H1 (cell line): Measurements from ENCODE around the gene COQ9. TPM values are rescaled to one million over a fixed set of nuclear protein-coding genes. Genes with fewer than 3 reads are reported as not detected.
A peak's percentile ranks its signal among the peaks of the same experiment; 100 is the strongest.

Experiments
- CTCF ChIA-PET: fragments of 300-600 bp; sonication (Branson Sonifier 250); formaldehyde crosslinking; loops from one replicate; lab custom pipeline; 2021; ENCODE audit not compliant: partially characterized antibody; lab: Charles Lee
- POLR2A ChIA-PET: fragments of 300-600 bp; sonication (Branson Sonifier 250); formaldehyde crosslinking; loops from one replicate; lab custom pipeline; 2021; ENCODE audit warnings: inconsistent platforms; ENCODE audit not compliant: partially characterized antibody; lab: Charles Lee
- DNase-seq, 2 experiments: peaks; one replicate each; pipeline versions ENCODE4 v3.0.0 to v3.0.0-alpha.2; 2010 to 2022; ENCODE audit warnings: low spot score in 2 of 2, low read depth in 1 of 2, mixed read lengths in 1 of 2
- FAIRE-seq: peaks from 2 replicates; lab custom pipeline; 2011; peaks lifted over from hg19 to GRCh38; lab: Jason Lieb, UNC
- H2AFZ ChIP-seq: 2 replicates; pipeline ENCODE4 v1.8.1; 2012; ENCODE audit warnings: low read length, inconsistent platforms
- H2AK5ac ChIP-seq: 2 replicates; pipeline ENCODE4 v1.6.1; 2013; ENCODE audit warnings: low read depth, low read length
- H2BK120ac ChIP-seq: replicated peaks from 2 replicates; pipeline ENCODE3; 2013; ENCODE audit warnings: low read depth, low read length, inconsistent platforms
- H2BK12ac ChIP-seq: 2 replicates; pipeline ENCODE4 v1.6.1; 2013; ENCODE audit warnings: low read depth, low read length
- H2BK15ac ChIP-seq: 2 replicates; pipeline ENCODE4 v1.6.1; 2013; ENCODE audit warnings: low read length
- H2BK20ac ChIP-seq: 2 replicates; pipeline ENCODE4 v1.6.1; 2013; ENCODE audit warnings: low read length
- H2BK5ac ChIP-seq: 2 replicates; pipeline ENCODE4 v1.6.1; 2013; ENCODE audit warnings: low read depth, low read length
- H3K14ac ChIP-seq: 2 replicates; pipeline ENCODE4 v1.6.1; 2013; ENCODE audit warnings: inconsistent platforms; ENCODE audit not compliant: insufficient read length
- H3K18ac ChIP-seq: 2 replicates; pipeline ENCODE4 v1.6.1; 2013; ENCODE audit warnings: low read length; ENCODE audit errors: extremely low read depth
- H3K23ac ChIP-seq: 2 replicates; pipeline ENCODE4 v1.6.1; 2013; ENCODE audit warnings: inconsistent platforms; ENCODE audit not compliant: insufficient read length
- H3K23me2 ChIP-seq: 2 replicates; pipeline ENCODE4 v1.6.1; 2013; ENCODE audit warnings: low read depth, low read length
- H3K27ac ChIP-seq: 2 replicates; pipeline ENCODE4 v1.6.1; 2011; ENCODE audit warnings: low read depth, low read length, inconsistent platforms
- H3K27me3 ChIP-seq, 4 experiments: replicated peaks in 1 of 4; 1 replicate in 1 of 4; 2 replicates in 3 of 4; pipeline versions ENCODE4 v1.6.1 to v1.8.1; 2011 to 2013; ENCODE audit warnings: low read length in 3 of 4, mild to moderate bottlenecking in 3 of 4, inconsistent platforms in 2 of 4, mixed read lengths in 2 of 4, moderate library complexity in 1 of 4; ENCODE audit not compliant: control insufficient read depth in 3 of 4, insufficient read depth in 3 of 4; ENCODE audit errors: extremely low read depth in 1 of 4
- H3K36me3 ChIP-seq, 4 experiments: 2 replicates each; pipeline versions ENCODE4 v1.6.1 to v1.8.1; 2011 to 2013; ENCODE audit warnings: mild to moderate bottlenecking in 4 of 4, low read length in 3 of 4, moderate library complexity in 2 of 4, control low read depth in 1 of 4, inconsistent platforms in 1 of 4; ENCODE audit not compliant: insufficient read depth in 4 of 4, control insufficient read depth in 2 of 4
- H3K4ac ChIP-seq: replicated peaks from 2 replicates; pipeline ENCODE3; 2013; ENCODE audit warnings: low read length, low read depth, mixed read lengths, inconsistent platforms; ENCODE audit not compliant: insufficient read length
- H3K4me1 ChIP-seq, 4 experiments: replicated peaks in 1 of 4; 1 replicate in 1 of 4; 2 replicates in 3 of 4; pipeline versions ENCODE4 v1.6.1 to v1.8.1; 2011 to 2013; ENCODE audit warnings: low read length in 3 of 4, inconsistent platforms in 2 of 4, mixed read lengths in 1 of 4; ENCODE audit not compliant: insufficient read depth in 4 of 4, control insufficient read depth in 3 of 4
- H3K4me2 ChIP-seq, 2 experiments: 2 replicates each; pipeline versions ENCODE4 v1.6.1 to v1.8.1; 2011 to 2013; ENCODE audit warnings: low read depth in 2 of 2, low read length in 2 of 2, control low read depth in 1 of 2, inconsistent platforms in 1 of 2, mild to moderate bottlenecking in 1 of 2; ENCODE audit not compliant: insufficient read depth in 1 of 2
- H3K4me3 ChIP-seq, 4 experiments: fragments of 200-600, 300-600 bp in 1 of 4; sonication (generic), shearing (Covaris generic), sonication (Bioruptor Twin) in 1 of 4; 2 replicates each; pipeline versions ENCODE4 v1.5.1 to v1.8.1; 2011 to 2016; ENCODE audit warnings: low read length in 4 of 4, low read depth in 3 of 4, control low read depth in 2 of 4, inconsistent platforms in 2 of 4, mild to moderate bottlenecking in 2 of 4, mixed read lengths in 1 of 4, moderate library complexity in 1 of 4; ENCODE audit not compliant: insufficient read depth in 2 of 4; ENCODE audit errors: extremely low read depth in 1 of 4
- H3K56ac ChIP-seq: replicated peaks from 2 replicates; pipeline ENCODE3; 2013; ENCODE audit warnings: low read depth, mild to moderate bottlenecking, mixed read lengths, low read length, inconsistent platforms; ENCODE audit not compliant: insufficient read length
- H3K79me1 ChIP-seq: 2 replicates; pipeline ENCODE4 v1.6.1; 2013; ENCODE audit warnings: low read depth, low read length, control low read depth
- H3K79me2 ChIP-seq, 2 experiments: 2 replicates each; pipeline versions ENCODE4 v1.6.1 to v1.8.1; 2012 to 2013; ENCODE audit warnings: low read length in 2 of 2, mild to moderate bottlenecking in 2 of 2, inconsistent platforms in 1 of 2; ENCODE audit not compliant: insufficient read depth in 2 of 2, control insufficient read depth in 1 of 2
- H3K9ac ChIP-seq, 4 experiments: replicated peaks in 1 of 4; 1 replicate in 1 of 4; 2 replicates in 3 of 4; pipeline versions ENCODE4 v1.6.1 to v1.8.1; 2011 to 2013; ENCODE audit warnings: low read depth in 3 of 4, low read length in 3 of 4, control low read depth in 2 of 4, mild to moderate bottlenecking in 2 of 4, moderate library complexity in 2 of 4, inconsistent platforms in 1 of 4; ENCODE audit errors: extremely low read depth in 1 of 4
- H3K9me3 ChIP-seq, 2 experiments: 2 replicates each; pipeline versions ENCODE4 v1.6.1 to v1.8.1; 2012 to 2013; ENCODE audit warnings: mild to moderate bottlenecking in 2 of 2, moderate library complexity in 2 of 2, control low read depth in 1 of 2, inconsistent platforms in 1 of 2, low read depth in 1 of 2, low read length in 1 of 2, mixed read lengths in 1 of 2; ENCODE audit not compliant: insufficient read depth in 2 of 2
- H4K20me1 ChIP-seq, 2 experiments: replicated peaks in 1 of 2; 2 replicates each; pipeline versions ENCODE3 to v1.8.1; 2011 to 2013; ENCODE audit warnings: inconsistent platforms in 2 of 2, low read length in 2 of 2, mild to moderate bottlenecking in 1 of 2; ENCODE audit not compliant: insufficient read depth in 2 of 2, control insufficient read depth in 1 of 2
- H4K5ac ChIP-seq: 2 replicates; pipeline ENCODE4 v1.6.1; 2013; ENCODE audit warnings: low read length, low read depth, mixed read lengths, inconsistent platforms; ENCODE audit not compliant: insufficient read length
- H4K8ac ChIP-seq: 2 replicates; pipeline ENCODE4 v1.8.0; 2013; ENCODE audit warnings: mild to moderate bottlenecking, moderate library complexity, low read length, inconsistent platforms; ENCODE audit not compliant: insufficient read depth; ENCODE audit errors: extremely low read depth
- H4K91ac ChIP-seq: replicated peaks from 2 replicates; pipeline ENCODE3; 2013; ENCODE audit warnings: low read length, mixed read lengths, inconsistent platforms; ENCODE audit not compliant: insufficient read length
- ASH2L ChIP-seq: fragments of 200-600, 300-600 bp; sonication (generic); IDR thresholded peaks from one replicate; pipeline ENCODE4 v1.7.1; 2017; ENCODE audit warnings: low read length
- EGR1 ChIP-seq: IDR thresholded peaks from 2 replicates; pipeline ENCODE4 v1.6.1; 2011; ENCODE audit warnings: low read depth, low read length, borderline replicate concordance
- KDM5A ChIP-seq: fragments of 200-600 bp; IDR thresholded peaks from 2 replicates; pipeline ENCODE4 v1.7.1; 2012; ENCODE audit warnings: mild to moderate bottlenecking, low read length, inconsistent platforms, mixed read lengths
- WGBS, 2 experiments: shearing (Covaris generic) in 1 of 2; methylation state at CpG; one replicate each; pipeline versions ENCODE4 v1.1.6 to v1.1.7; 2013 to 2015; ENCODE audit warnings: low lambda C conversion rate in 2 of 2, mixed read lengths in 2 of 2, inconsistent platforms in 1 of 2, low coverage in 1 of 2, missing lambda C conversion rate in 1 of 2; ENCODE audit not compliant: insufficient replicate concordance in 2 of 2, insufficient coverage in 1 of 2, insufficient read length in 1 of 2; ENCODE audit errors: extremely low coverage in 1 of 2, missing lambda C conversion rate in 1 of 2; 5-methylcytosine and 5-hydroxymethylcytosine counted together
- polyA plus RNA-seq, 7 experiments: library from polyadenylated mRNA; depleted of rRNA in 3 of 7; stranded (reverse) in 5 of 7; unstranded in 2 of 7; fragments of >200 nt in 5 of 7; fragments of 200-250 nt in 2 of 7; gene quantifications; 1 replicate in 5 of 7; 2 replicates in 1 of 7; 4 replicates in 1 of 7; pipeline versions ENCODE4 v1.2.1 to v1.2.3, GENCODE V29; 2011 to 2013; ENCODE audit warnings: missing spikeins in 2 of 7, mixed read lengths in 2 of 7
- total RNA-seq: library from RNA; stranded (reverse); fragmentation: NEBNext Ultra II Directional; extraction: Animal tissue kit (Norgen Biotek cat#: 25700); gene quantifications from 2 replicates; pipeline ENCODE4 v1.2.1, GENCODE V29; 2021

COQ9 gene
- total and polyA plus RNA-seq, 2 of the 8 experiments (the other 6 are each of a cell fraction or from before 2014, with no cell fraction given) = 33.3 to 60.3 TPM

DNA sequence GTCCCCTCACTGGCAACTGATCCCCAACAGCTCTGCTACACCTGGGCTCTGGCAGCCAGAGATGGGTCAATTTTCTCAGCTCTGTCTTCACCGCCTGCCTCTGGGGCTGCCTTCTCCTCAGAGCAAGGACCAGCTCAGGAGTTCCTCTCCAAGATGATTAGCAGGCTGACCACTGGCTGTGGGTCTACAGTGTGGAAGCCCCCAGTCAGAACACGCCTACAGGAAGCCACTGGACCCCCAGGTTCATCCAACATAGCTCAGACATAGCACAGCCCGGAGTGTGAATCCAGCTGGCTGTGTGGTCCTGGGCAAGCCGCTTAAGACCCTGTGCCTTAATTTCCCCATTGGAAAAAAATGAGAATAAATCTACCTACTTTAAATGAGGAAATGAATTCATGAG is 34.1 kb downstream of the COQ9 start:
- ChIA-PET POLR2A (interaction anchor here (0.7 to 10.3 kb wide), 7 partner anchors 9 to 75 kb away, joined by 3 to 67 read pairs (median 5); partner anchors contain the start of gene POLR2C), CTCF (interaction anchor here (1.1 to 15.0 kb wide), 6 partner anchors 8 to 65 kb away, joined by 3 to 210 read pairs (median 8); partner anchors contain the start of gene POLR2C)
- H3K4me1 ChIP-seq = peaks cover 0 to 38% (median 28%) of the 10 kb centered on the region in 4 experiments; a peak in 6 of 7 replicates

More for the DNA sequence above, 34.1 kb downstream of the COQ9 start:
- Histone ChIP-seq H3K9me3 (no peaks in the 10 kb centered on the region), H3K18ac (no peak overlapping the region), H4K20me1 (peaks cover 0 to 2% of the 10 kb centered on the region in 2 experiments), H2AFZ (no peak overlapping the region), H3K79me2 (no peaks in the 10 kb centered on the region), H2BK15ac (no peak overlapping the region; the same call in 1 of the 2 replicates), H3K4me2 (no peak overlapping the region), H4K5ac (no peak overlapping the region), H2BK120ac (no peak overlapping the region), H3K9ac (no peak overlapping the region), H2BK5ac (no peak overlapping the region), H4K8ac (no peak overlapping the region), H2BK20ac (no peak overlapping the region), H3K79me1 (0 out of 2 replicates have a peak, but pooled peaks cover 3% of the 10 kb centered on the region), H3K23ac (no peak overlapping the region), H3K23me2 (peaks cover 14% of the 10 kb centered on the region; the same call in 1 of the 2 replicates), H2AK5ac (no peak overlapping the region), H3K4me3 (no peak overlapping the region), H3K14ac (no peak overlapping the region), H3K36me3 (no peaks in the 10 kb centered on the region), H3K27ac (no peak overlapping the region), H2BK12ac (0 out of 2 replicates have a peak overlapping the region, but pooled peaks have one; percentile 50), H3K4ac (no peak overlapping the region), H3K56ac (no peak overlapping the region), H3K27me3 (peaks cover 0 to 12% (median 4%) of the 10 kb centered on the region in 4 experiments; a peak in 4 of 7 replicates), H4K91ac (no peak overlapping the region)
- WGBS, 2 experiments = 94% methylated on average over 4 of the region's 4 CpGs; no CpG with 5 or more reads in 1 of the 2 experiments
- FAIRE-seq (no peak), DNase-seq (no peak)
- TF ChIP-seq EGR1 = no peak
- no peak for TF ChIP-seq KDM5A
- no peak for TF ChIP-seq ASH2L
